WTC11 (cell line): ENCODE data around the gene FGD5.

Experiments
- ATF3 ChIP-seq: sonication (generic); formaldehyde crosslinking; conservative IDR thresholded peaks from 2 replicates; pipeline ENCODE4 v1.8.1; 2022; ENCODE audit warnings: mild to moderate bottlenecking, missing genetic modification reagents
- CDX4 ChIP-seq: fragments of 250-450 bp; sonication (Bioruptor Pico); IDR thresholded peaks from 2 replicates; pipeline ENCODE4 v1.9.0; 2021; ENCODE audit warnings: moderate library complexity, mild to moderate bottlenecking, inconsistent platforms, borderline replicate concordance
- CREB1 ChIP-seq: sonication (generic); formaldehyde crosslinking; IDR thresholded peaks from 2 replicates; pipeline ENCODE4 v1.8.0; 2023; ENCODE audit warnings: mild to moderate bottlenecking, missing genetic modification reagents
- CTCF ChIP-seq: fragments of 200-600 bp; IDR thresholded peaks from 2 replicates; pipeline ENCODE4 v1.8.0; 2022; ENCODE audit warnings: antibody characterized with exemption
- E2F4 ChIP-seq: sonication (generic); formaldehyde crosslinking; IDR thresholded peaks from 2 replicates; pipeline ENCODE4 v1.8.1; 2022; ENCODE audit warnings: low read depth, mild to moderate bottlenecking, moderate library complexity, missing genetic modification reagents, borderline replicate concordance
- MYBL2 ChIP-seq: sonication (generic); formaldehyde crosslinking; IDR thresholded peaks from 2 replicates; pipeline ENCODE4 v1.8.1; 2023; ENCODE audit warnings: mild to moderate bottlenecking, moderate library complexity, missing genetic modification reagents
- PREB ChIP-seq: sonication (generic); formaldehyde crosslinking; IDR thresholded peaks from 2 replicates; pipeline ENCODE4 v1.8.1; 2022; ENCODE audit warnings: mild to moderate bottlenecking, missing genetic modification reagents, moderate library complexity, borderline replicate concordance
- SMAD3 ChIP-seq: sonication (generic); formaldehyde crosslinking; IDR thresholded peaks from 2 replicates; pipeline ENCODE4 v1.8.0; 2022; ENCODE audit warnings: missing genetic modification reagents, mild to moderate bottlenecking, borderline replicate concordance
- TF ChIP-seq, protein P1 (sequence below): fragments of 250-450 bp; sonication (Bioruptor Pico); conservative IDR thresholded peaks from 2 replicates; pipeline ENCODE4 v1.9.0; 2021; ENCODE audit warnings: mild to moderate bottlenecking

DNA sequence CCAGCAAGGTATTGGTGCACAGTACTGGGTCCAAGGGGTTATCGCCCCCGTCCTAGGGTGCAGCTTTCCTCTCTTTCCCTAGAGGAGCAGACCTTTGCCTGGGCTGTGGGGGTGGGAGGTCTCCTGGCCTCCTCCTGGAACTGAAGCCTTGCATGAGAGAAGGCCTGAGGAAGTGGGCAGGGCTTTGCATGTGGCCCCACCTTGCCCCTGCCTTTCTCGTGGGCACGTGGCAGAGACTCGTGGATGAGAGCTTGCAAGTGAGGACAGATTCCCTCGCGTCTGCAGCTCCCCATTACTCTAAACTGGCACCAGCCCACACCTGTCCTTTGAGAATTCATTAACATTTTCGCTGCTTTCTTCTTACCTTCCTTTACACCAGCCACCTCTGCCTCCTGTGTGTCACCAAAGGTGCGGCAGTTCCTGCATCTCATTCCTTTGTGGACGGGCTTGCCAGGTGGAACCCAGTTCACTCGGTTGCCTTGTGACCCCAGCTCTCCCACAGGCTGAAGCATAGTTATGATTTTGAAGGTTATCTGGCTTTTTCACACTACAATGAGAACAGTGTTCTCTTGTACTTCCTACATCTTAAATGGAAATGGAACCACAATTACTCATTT, 87.7 kb downstream of the FGD5 start:
- TF ChIP-seq E2F4 (CRISPR knock-in tag) (no peak), PREB (CRISPR knock-in tag) (no peak), CREB1 (CRISPR knock-in tag) (no peak), MYBL2 (CRISPR knock-in tag) (no peak), ATF3 (CRISPR knock-in tag) (no peak), CTCF (no peak), SMAD3 (CRISPR knock-in tag) (no peak), CDX4 (CRISPR knock-in tag) (no peak)
- TF ChIP-seq, protein P1, sequence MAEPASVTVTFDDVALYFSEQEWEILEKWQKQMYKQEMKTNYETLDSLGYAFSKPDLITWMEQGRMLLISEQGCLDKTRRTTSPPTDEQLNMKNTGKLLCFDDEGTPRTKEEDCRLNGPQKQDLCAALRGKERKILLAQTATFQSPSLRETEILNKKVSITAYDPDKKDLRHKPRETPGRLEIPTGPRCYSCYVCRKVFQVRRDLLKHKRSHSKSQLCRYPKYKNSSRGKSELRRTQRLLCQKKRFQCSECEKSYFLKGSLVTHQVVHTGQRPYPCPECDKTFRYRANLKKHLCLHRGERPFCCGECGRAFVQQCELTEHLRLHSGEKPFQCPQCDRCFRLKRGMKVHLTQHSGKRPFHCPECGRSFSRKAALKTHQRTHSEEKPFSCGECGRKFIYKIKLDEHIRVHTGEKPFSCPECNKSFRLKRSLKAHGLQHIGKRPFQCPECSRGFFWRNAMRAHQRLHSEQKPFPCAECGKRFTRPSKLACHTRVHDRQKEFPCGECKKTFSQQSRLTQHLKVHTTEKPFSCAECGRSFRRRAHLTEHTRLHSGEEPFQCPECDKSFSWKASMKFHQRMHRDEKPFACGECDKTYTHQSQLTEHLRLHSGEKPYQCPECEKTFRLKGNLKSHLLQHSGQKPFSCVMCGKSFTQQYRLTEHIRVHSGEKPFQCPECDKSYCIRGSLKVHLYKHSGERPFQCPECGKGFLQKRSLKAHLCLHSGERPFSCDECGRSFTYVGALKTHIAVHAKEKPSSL (CRISPR knock-in tag): no peak
